PC-9 (cell line): ENCODE data around the gene SCT. TPM values are rescaled to one million over a fixed set of nuclear protein-coding genes. Genes with fewer than 3 reads are reported as not detected.

Experiments
- BruUV-seq: library from RNA; stranded (reverse); fragments of 400-500 nt; replicated peaks from 2 replicates; lab custom pipeline; 2021; lab: Mats Ljungman, UMichigan
- CTCF ChIA-PET: fragments of 300-600 bp; sonication (Branson Sonifier 250); formaldehyde crosslinking; loops from one replicate; lab custom pipeline; 2022; ENCODE audit warnings: antibody characterized with exemption; lab: Charles Lee
- POLR2A ChIA-PET: fragments of 300-600 bp; sonication (Branson Sonifier 250); formaldehyde crosslinking; loops from one replicate; lab custom pipeline; 2022; ENCODE audit warnings: antibody characterized with exemption; ENCODE audit not compliant: unreplicated experiment; lab: Charles Lee
- DNase-seq, 2 experiments: peaks; one replicate each; pipeline versions ENCODE4 v3.0.0 to v3.0.0-alpha.2; 2015 to 2022; ENCODE audit warnings: mixed read lengths in 1 of 2
- H2AFZ ChIP-seq: fragments of 200-600 bp; sonication (generic); 2 replicates; pipeline ENCODE4 v1.8.1; 2017; ENCODE audit warnings: antibody characterized with exemption
- H3F3A ChIP-seq: fragments of 200-600 bp; sonication (generic); 2 replicates; pipeline ENCODE4 v1.8.1; 2017; ENCODE audit warnings: antibody characterized with exemption, mild to moderate bottlenecking, low read depth; ENCODE audit not compliant: insufficient read depth
- H3K27ac ChIP-seq: fragments of 200-600 bp; sonication (generic); 2 replicates; pipeline ENCODE4 v1.6.1; 2016; ENCODE audit warnings: mixed run types
- H3K27me3 ChIP-seq: fragments of 200-600 bp; sonication (generic); 2 replicates; pipeline ENCODE4 v1.6.1; 2016; ENCODE audit warnings: low read depth, mixed run types; ENCODE audit not compliant: insufficient read depth
- H3K36me3 ChIP-seq: fragments of 200-600 bp; sonication (generic); 2 replicates; pipeline ENCODE4 v1.6.1; 2016; ENCODE audit warnings: low read depth, mixed run types
- H3K4me1 ChIP-seq: fragments of 200-600 bp; sonication (generic); replicated peaks from 2 replicates; pipeline ENCODE4 v1.6.1; 2016; ENCODE audit warnings: mixed run types; ENCODE audit not compliant: insufficient read depth
- H3K4me2 ChIP-seq: fragments of 200-600 bp; sonication (generic); 2 replicates; pipeline ENCODE4 v1.6.1; 2017; ENCODE audit warnings: mixed run types
- H3K4me3 ChIP-seq: fragments of 200-600 bp; sonication (generic); 2 replicates; pipeline ENCODE4 v1.6.1; 2016; ENCODE audit warnings: mixed run types
- H3K79me2 ChIP-seq: fragments of 200-600 bp; sonication (generic); 2 replicates; pipeline ENCODE4 v1.6.1; 2017; ENCODE audit warnings: low read depth, mixed run types
- H3K9me2 ChIP-seq: fragments of 200-600 bp; sonication (generic); 2 replicates; pipeline ENCODE4 v1.8.1; 2017; ENCODE audit warnings: mild to moderate bottlenecking; ENCODE audit not compliant: insufficient read depth
- H3K9me3 ChIP-seq: fragments of 200-600 bp; sonication (generic); 2 replicates; pipeline ENCODE4 v1.8.1; 2016; ENCODE audit warnings: low read depth; ENCODE audit not compliant: insufficient read depth
- H4K20me1 ChIP-seq: fragments of 200-600 bp; sonication (generic); 2 replicates; pipeline ENCODE4 v1.8.1; 2017; ENCODE audit not compliant: insufficient read depth
- EZH2 ChIP-seq: fragments of 200-600 bp; sonication (generic); IDR thresholded peaks from 2 replicates; pipeline ENCODE4 v1.8.0; 2017; ENCODE audit warnings: antibody characterized with exemption, low read depth
- intact Hi-C: fragments of 100-400 bp; cut with micrococcal nuclease; formaldehyde crosslinking; loops from one replicate; pipeline ENCODE4 v1.10.0; 2022; ENCODE audit not compliant: unreplicated experiment
- total RNA-seq: library from RNA; stranded (reverse); gene quantifications from 2 replicates; pipeline ENCODE4 v1.2.3, GENCODE V29; 2021
- TF ChIP-seq, protein P1 (sequence below): fragments of 200-600 bp; sonication (generic); conservative IDR thresholded peaks from 2 replicates; pipeline ENCODE4 v1.6.1; 2017; ENCODE audit warnings: mixed run types, antibody characterized with exemption, mild to moderate bottlenecking, moderate library complexity

Gene SCT
- total RNA-seq, 1 experiment from 2014 or later: not detected

DNA sequence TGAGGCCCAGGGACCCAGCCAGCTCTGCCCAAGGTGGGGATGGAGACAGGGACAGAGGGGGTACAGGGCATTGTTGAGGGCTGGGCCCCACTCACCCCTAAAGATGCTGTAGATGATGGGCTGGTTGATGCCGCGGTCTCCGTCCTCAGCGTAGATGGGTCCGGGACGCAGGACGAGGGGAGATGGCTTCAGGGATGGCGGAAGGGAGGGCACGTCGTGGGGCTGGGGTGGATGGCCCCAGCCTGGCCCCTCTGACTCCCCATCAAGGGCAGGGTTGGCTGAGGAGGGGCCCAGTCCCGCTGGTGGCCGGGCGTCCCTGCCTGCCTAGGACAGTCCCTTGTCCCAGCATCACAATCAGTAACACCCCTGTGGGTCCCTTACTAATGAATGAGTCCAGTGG lies 6.8 kb downstream of the SCT start:
- no peak overlapping the region for H2AFZ ChIP-seq
- no peaks in the 10 kb centered on the region for H3K9me2 ChIP-seq
- TF ChIP-seq, protein P1, sequence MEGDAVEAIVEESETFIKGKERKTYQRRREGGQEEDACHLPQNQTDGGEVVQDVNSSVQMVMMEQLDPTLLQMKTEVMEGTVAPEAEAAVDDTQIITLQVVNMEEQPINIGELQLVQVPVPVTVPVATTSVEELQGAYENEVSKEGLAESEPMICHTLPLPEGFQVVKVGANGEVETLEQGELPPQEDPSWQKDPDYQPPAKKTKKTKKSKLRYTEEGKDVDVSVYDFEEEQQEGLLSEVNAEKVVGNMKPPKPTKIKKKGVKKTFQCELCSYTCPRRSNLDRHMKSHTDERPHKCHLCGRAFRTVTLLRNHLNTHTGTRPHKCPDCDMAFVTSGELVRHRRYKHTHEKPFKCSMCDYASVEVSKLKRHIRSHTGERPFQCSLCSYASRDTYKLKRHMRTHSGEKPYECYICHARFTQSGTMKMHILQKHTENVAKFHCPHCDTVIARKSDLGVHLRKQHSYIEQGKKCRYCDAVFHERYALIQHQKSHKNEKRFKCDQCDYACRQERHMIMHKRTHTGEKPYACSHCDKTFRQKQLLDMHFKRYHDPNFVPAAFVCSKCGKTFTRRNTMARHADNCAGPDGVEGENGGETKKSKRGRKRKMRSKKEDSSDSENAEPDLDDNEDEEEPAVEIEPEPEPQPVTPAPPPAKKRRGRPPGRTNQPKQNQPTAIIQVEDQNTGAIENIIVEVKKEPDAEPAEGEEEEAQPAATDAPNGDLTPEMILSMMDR: no peak
- TF ChIP-seq EZH2: no peak
- no peak for DNase-seq
- peaks cover 4% of the 10 kb centered on the region; the same call in 1 of the 2 replicates for H3F3A ChIP-seq
- no peaks in the 10 kb centered on the region for H3K79me2 ChIP-seq
- no peak overlapping the region for H3K4me2 ChIP-seq
- no peak overlapping the region for H3K27ac ChIP-seq
- ChIA-PET CTCF (no interaction called here), POLR2A (no interaction called here)
- BruUV-seq: no TSS peak
- H3K36me3 ChIP-seq: no peaks in the 10 kb centered on the region
- H3K9me3 ChIP-seq: no peaks in the 10 kb centered on the region
- no peak overlapping the region for H3K4me3 ChIP-seq
- no peaks in the 10 kb centered on the region for H4K20me1 ChIP-seq
- H3K27me3 ChIP-seq: no peaks in the 10 kb centered on the region
- intact Hi-C loops: loop anchor here (1.0 kb wide), 1 partner anchor 8 kb away; no protein-coding TSS in a partner anchor
- no peaks in the 10 kb centered on the region for H3K4me1 ChIP-seq

DNA sequence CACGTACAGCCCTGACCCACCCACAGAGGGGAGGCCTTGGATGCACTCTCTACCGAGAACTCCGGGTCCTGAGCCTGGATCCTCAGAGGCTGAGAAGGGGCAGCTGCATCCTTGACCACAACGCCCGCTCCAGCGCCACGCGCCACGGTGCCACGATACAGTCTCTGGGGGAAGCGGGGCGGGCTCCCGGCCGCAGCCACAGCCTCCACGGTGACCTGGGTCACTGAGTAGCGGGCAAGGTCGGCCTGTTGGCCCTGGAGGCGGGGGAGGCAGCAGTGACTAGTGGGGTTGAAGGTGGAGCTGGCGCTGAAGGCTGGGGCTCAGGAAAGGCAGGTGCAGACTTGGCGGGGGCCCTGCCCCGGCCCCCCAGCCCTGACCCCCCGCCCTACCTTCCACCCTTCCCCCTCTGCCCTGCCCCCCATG lies 7.3 kb downstream of the SCT start:
- Histone ChIP-seq H3K9me3 (no peaks in the 10 kb centered on the region), H3K36me3 (no peaks in the 10 kb centered on the region), H3F3A (peaks cover 4% of the 10 kb centered on the region; the same call in 1 of the 2 replicates), H4K20me1 (no peaks in the 10 kb centered on the region), H3K4me1 (no peaks in the 10 kb centered on the region), H2AFZ (no peak overlapping the region), H3K4me3 (no peak overlapping the region), H3K27ac (no peak overlapping the region), H3K9me2 (no peaks in the 10 kb centered on the region), H3K4me2 (no peak overlapping the region), H3K79me2 (no peaks in the 10 kb centered on the region), H3K27me3 (no peaks in the 10 kb centered on the region)
- CTCF ChIA-PET: no interaction called here
- BruUV-seq: no TSS peak
- intact Hi-C loops: loop anchor here (1.0 kb wide), 1 partner anchor 7 kb away; no protein-coding TSS in a partner anchor
- POLR2A ChIA-PET: no interaction called here
- DNase-seq: no peak
- TF ChIP-seq EZH2: no peak
- TF ChIP-seq, protein P1: no peak

DNA sequence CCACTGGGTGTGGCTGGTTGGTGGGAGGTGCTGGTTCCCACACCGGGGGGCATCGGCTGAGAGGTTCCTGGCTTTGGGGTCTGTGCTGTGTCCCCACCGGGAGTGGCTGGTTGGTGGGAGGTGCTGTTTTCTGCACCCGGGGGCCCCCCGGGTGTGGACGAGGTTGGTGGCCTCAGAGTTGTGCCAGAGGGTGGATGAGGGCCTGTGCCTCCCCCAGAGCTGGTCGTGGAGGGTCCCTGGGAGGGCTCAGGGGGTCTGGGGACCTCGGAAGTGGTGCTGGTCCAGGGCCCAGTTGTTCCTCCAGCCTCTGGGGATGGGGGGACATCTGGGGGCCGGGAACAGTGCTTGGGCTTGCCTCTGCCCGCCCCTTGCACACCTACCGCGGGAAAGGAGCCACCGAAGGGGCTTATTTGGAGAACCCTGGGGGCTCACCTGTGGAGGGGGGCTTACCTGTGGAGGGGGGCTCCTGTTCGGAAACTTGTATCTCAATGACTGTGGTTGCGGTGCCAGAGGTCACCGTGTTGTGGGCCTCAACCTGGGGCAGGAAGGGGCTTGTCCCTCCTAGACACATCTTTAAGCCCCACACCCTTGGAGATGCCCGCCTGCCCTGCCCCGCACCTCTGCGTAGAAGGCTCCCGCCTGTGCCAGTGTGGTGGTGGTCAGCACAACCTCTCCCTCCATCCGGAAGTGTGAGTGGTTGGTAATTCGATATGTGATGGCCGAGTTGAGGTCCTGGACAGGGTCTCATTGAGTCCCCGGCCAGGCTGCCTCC lies 7.9 kb downstream of the SCT start:
- H3K4me2 ChIP-seq: no peak overlapping the region
- H3K79me2 ChIP-seq: no peaks in the 10 kb centered on the region
- TF ChIP-seq, protein P1: no peak
- TF ChIP-seq EZH2: no peak
- H3K9me3 ChIP-seq: no peaks in the 10 kb centered on the region
- H4K20me1 ChIP-seq: no peaks in the 10 kb centered on the region
- no TSS peak for BruUV-seq
- no peaks in the 10 kb centered on the region for H3K9me2 ChIP-seq
- H2AFZ ChIP-seq: no peak overlapping the region
- ChIA-PET CTCF (no interaction called here), POLR2A (no interaction called here)
- H3K4me3 ChIP-seq: no peak overlapping the region
- no peaks in the 10 kb centered on the region for H3K36me3 ChIP-seq
- peaks cover 4% of the 10 kb centered on the region; the same call in 1 of the 2 replicates for H3F3A ChIP-seq
- no peak for DNase-seq
- H3K27me3 ChIP-seq: no peaks in the 10 kb centered on the region
- no peak overlapping the region for H3K27ac ChIP-seq
- H3K4me1 ChIP-seq: no peaks in the 10 kb centered on the region
- intact Hi-C loops: no loop called here
